ENCODE measurements around the gene GALNTL6. TPM values are rescaled to one million over a fixed set of nuclear protein-coding genes. Genes with fewer than 3 reads are reported as not detected.

GALNTL6 gene
- total RNA-seq, 1 experiment from 2014 or later = not detected

GRCh38 chr4:172055498-172055897, 242.3 kb downstream of the GALNTL6 start:
- no peak for DNase-seq
- H2BK20ac ChIP-seq (ENCODE audit: low read depth, low read length, poor library complexity, severe bottlenecking) = no peak overlapping the region
- no peak overlapping the region for H3T11ph ChIP-seq (ENCODE audit: low read length)
- H3K4me1 Mint-ChIP-seq = peaks cover 0 to 11% of the 10 kb centered on the region in 2 experiments; a peak in 2 of 4 replicates
- no peak overlapping the region for H3K4me2 ChIP-seq (ENCODE audit: insufficient read depth, insufficient read length, low read length)
- WGBS (ENCODE audit: extremely low coverage, insufficient read length, low lambda C conversion rate) = no CpG with 5 or more reads among the region's 2 CpGs
- TF ChIP-seq, protein P1, sequence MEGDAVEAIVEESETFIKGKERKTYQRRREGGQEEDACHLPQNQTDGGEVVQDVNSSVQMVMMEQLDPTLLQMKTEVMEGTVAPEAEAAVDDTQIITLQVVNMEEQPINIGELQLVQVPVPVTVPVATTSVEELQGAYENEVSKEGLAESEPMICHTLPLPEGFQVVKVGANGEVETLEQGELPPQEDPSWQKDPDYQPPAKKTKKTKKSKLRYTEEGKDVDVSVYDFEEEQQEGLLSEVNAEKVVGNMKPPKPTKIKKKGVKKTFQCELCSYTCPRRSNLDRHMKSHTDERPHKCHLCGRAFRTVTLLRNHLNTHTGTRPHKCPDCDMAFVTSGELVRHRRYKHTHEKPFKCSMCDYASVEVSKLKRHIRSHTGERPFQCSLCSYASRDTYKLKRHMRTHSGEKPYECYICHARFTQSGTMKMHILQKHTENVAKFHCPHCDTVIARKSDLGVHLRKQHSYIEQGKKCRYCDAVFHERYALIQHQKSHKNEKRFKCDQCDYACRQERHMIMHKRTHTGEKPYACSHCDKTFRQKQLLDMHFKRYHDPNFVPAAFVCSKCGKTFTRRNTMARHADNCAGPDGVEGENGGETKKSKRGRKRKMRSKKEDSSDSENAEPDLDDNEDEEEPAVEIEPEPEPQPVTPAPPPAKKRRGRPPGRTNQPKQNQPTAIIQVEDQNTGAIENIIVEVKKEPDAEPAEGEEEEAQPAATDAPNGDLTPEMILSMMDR (conservative IDR thresholded peaks at IDR 0.05) = no peak
- no peak overlapping the region for H2AFZ ChIP-seq (ENCODE audit: low read length)
- no peaks in the 10 kb centered on the region for H4K20me1 ChIP-seq (ENCODE audit: control insufficient read depth, insufficient read depth, insufficient read length)
- no peak overlapping the region for H2BK15ac ChIP-seq (ENCODE audit: low read depth, low read length)
- no peaks in the 10 kb centered on the region for H3K27me3 Mint-ChIP-seq (ENCODE audit: low read depth)
- no peak overlapping the region for H2BK120ac ChIP-seq (ENCODE audit: low read depth, low read length, poor library complexity, severe bottlenecking)
- H3K4me3 Mint-ChIP-seq = no peak overlapping the region
- H3K9me3 ChIP-seq (ENCODE audit: control insufficient read depth, low read depth, low read length) = no peaks in the 10 kb centered on the region
- no peak overlapping the region for H3K9ac ChIP-seq (ENCODE audit: extremely low read depth, insufficient read length, low read length)
- no peak overlapping the region for H4K91ac ChIP-seq (ENCODE audit: insufficient read length, low read depth, low read length)
- no peak overlapping the region for H3K18ac ChIP-seq (ENCODE audit: insufficient read length, low read depth, low read length)
- H3K79me1 ChIP-seq (ENCODE audit: insufficient read depth, low read depth, low read length, poor library complexity, severe bottlenecking) = no peaks in the 10 kb centered on the region
- no peak overlapping the region for H3K4ac ChIP-seq (ENCODE audit: low read depth, low read length)
- no peak overlapping the region for H3K27ac Mint-ChIP-seq
- H3K4me1 ChIP-seq (ENCODE audit: insufficient read depth, low read length) = no peaks in the 10 kb centered on the region
- H3K9me3 Mint-ChIP-seq = peaks cover 3 to 5% of the 10 kb centered on the region in 2 experiments; a peak in 4 of 5 replicates
- H2AK5ac ChIP-seq (ENCODE audit: insufficient read length, low read length) = no peak overlapping the region
- H4K8ac ChIP-seq (replicated peaks; ENCODE audit: insufficient read length, low read depth, low read length) = no peak overlapping the region
- H3K23me2 ChIP-seq (ENCODE audit: insufficient read length, low read depth, low read length, poor library complexity, severe bottlenecking) = no peaks in the 10 kb centered on the region
- H2BK5ac ChIP-seq (ENCODE audit: insufficient read length, low read length) = no peak overlapping the region
- no peak overlapping the region for H2BK12ac ChIP-seq (ENCODE audit: insufficient read length, low read depth, low read length)
- H3K23ac ChIP-seq (ENCODE audit: insufficient read length, low read depth, low read length) = no peak overlapping the region
- no peak overlapping the region for H3K56ac ChIP-seq (ENCODE audit: insufficient read length, low read depth, low read length)
- H3K27me3 ChIP-seq (ENCODE audit: insufficient read depth, low read length) = no peaks in the 10 kb centered on the region
- no peaks in the 10 kb centered on the region for H3K79me2 ChIP-seq (ENCODE audit: insufficient read depth, low read length)
- no peak overlapping the region for H3K27ac ChIP-seq (ENCODE audit: insufficient read length, low read depth, low read length)
- H3K14ac ChIP-seq (ENCODE audit: insufficient read depth, low read length) = no peak overlapping the region
- H3K36me3 Mint-ChIP-seq (ENCODE audit: insufficient read depth in 1 of 3, low read depth in 3 of 3) = no peaks in the 10 kb centered on the region; a peak in 1 of 7 replicates
- no peak overlapping the region for H4K5ac ChIP-seq (ENCODE audit: insufficient read length, low read depth, low read length)
